GM21526 (cell line): Measurements from ENCODE around the gene KCNH8.

Source experiments
- ATAC-seq: cut with Tn5 transposase; IDR thresholded peaks from one replicate; pipeline ENCODE4 v1.9.1; 2021; ENCODE audit warnings: moderate library complexity; ENCODE audit not compliant: unreplicated experiment, low FRiP score

Gene KCNH8

DNA sequence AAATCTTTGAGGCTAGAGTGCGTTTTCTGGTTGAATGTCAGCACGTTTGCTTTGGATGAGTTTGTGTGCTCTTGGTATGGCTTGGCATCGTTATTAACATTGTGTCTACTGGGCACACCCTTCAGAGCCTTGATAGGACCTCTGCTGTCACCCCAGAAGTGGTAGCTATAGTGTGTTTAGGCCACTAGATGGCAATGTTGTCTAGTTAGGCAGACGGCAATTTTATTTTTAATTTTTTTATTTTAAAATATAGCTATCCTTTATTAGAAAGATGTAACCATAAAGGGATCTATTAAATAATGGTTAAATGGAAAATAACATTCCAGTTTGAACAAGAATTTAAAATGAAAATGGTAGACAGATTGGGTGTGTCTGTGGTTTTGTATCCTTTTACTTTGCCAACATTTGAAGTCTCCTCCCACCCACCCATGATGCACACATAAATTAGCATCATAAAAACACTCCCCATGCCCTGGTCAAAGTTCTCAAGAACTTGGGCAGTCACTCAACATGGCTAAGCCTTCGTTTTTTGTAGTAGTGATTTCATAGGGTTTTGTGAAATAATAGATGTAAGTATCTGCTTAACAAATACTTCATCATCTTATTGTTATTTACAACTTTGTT is 200.7 kb downstream of the KCNH8 start:
- peak; percentile 84 for ATAC-seq

GRCh38 chr3:19357947-19358346 is 209.6 kb downstream of the KCNH8 start:
- no peak for ATAC-seq

DNA sequence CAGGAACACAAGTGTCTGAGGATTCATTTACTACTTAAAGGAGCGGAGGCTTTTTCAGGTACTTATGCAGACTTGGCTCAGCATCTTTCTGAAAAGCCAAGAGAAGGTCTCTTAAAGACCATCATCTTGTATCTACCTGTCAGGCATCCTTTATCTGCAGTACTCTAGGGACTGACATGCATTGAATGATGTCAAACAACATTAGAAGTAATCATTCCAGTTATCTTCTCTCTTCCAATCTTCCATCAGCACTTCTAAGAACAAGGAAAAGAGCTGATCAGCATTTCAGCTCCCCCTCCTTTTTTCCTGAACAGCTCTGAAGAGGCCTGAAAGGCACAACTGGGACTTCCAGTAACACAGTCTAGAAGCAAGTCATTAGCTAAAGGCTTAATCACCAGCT is 214.8 kb downstream of the KCNH8 start:
- no peak for ATAC-seq

GRCh38 chr3:19364148-19364547 is 215.8 kb downstream of the KCNH8 start:
- ATAC-seq, result no peak

- ATAC-seq, result no peak
Observed at GRCh38 chr3:19365471-19365870, 217.2 kb downstream of the KCNH8 start.

- peak; percentile 84 for ATAC-seq
Observed at GRCh38 chr3:19384868-19385267, 236.6 kb downstream of the KCNH8 start.

DNA sequence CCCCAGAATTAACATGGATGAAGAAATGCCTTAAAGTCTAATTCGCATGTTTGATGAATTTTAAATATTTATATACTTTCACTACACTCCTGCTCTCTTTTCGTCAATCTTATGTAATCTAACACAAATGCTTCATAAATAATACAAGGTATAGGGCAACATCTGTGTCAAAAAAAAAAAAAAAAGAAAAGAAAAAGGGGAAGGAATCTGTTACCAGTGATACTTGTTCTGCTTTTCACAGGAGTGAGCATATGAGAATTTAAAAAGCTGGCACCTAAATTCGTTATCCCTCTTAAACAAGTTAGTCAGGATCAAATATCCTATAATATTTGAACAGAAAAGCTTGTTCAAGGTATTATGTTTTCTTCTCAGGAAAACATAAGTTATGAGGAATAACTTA is 243.8 kb downstream of the KCNH8 start:
- ATAC-seq, result no peak

GRCh38 chr3:19394946-19395345 is 246.6 kb downstream of the KCNH8 start:
- no peak for ATAC-seq

- ATAC-seq, result no peak
Observed at GRCh38 chr3:19396726-19397125, 248.4 kb downstream of the KCNH8 start.

DNA sequence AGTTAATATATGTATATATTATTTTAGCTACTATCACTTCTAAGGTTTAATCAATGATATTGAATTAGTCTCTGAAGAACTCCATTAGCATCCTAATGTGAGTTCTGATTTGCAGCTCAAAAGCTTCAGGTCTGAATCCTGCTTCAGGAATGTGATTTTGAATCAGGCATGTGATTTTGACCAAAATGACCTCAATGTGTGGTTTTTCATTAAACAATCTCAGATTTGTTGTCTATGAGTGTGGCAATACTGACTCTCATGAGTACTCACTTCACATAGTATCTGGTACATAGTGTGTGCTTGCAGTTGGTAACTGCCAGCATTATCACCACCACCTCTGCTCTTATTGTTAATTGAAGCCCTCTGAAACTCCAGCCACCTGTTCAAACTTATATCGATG is 251.0 kb downstream of the KCNH8 start:
- ATAC-seq, result no peak

GRCh38 chr3:19399836-19400235 is 251.5 kb downstream of the KCNH8 start:
- ATAC-seq, result no peak

GRCh38 chr3:19420159-19420558 is 271.8 kb downstream of the KCNH8 start:
- no peak for ATAC-seq

GRCh38 chr3:19425825-19426224 is 277.5 kb downstream of the KCNH8 start:
- ATAC-seq, result no peak

- ATAC-seq, result no peak
Observed at GRCh38 chr3:19427422-19428149, 279.3 kb downstream of the KCNH8 start.

- ATAC-seq, result no peak
Observed at GRCh38 chr3:19428729-19429128, 280.4 kb downstream of the KCNH8 start.

DNA sequence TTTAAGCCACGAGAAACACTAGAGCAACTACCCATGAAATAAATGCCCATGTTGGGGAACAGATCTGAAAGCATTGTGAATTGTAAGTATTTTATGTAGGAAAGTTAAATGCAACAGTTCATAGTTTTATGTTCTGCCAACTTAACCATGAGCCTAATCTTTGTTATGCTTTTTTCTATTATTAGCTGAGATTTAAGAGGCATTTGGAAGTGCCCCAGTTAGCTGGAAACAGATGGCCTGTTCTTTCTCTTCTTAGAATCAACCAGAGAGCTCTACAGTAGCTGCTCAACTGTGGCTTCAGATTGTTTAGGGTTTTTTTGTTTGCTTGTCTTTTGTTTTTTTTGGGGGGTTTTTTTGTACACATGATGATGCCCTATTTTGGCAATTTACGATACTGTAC is 284.4 kb downstream of the KCNH8 start:
- ATAC-seq, result no peak

GRCh38 chr3:19436746-19437145 is 288.4 kb downstream of the KCNH8 start:
- no peak for ATAC-seq

GRCh38 chr3:19439944-19440343 is 291.6 kb downstream of the KCNH8 start:
- ATAC-seq, result no peak

GRCh38 chr3:19446138-19446537 is 297.8 kb downstream of the KCNH8 start:
- ATAC-seq, result no peak

DNA sequence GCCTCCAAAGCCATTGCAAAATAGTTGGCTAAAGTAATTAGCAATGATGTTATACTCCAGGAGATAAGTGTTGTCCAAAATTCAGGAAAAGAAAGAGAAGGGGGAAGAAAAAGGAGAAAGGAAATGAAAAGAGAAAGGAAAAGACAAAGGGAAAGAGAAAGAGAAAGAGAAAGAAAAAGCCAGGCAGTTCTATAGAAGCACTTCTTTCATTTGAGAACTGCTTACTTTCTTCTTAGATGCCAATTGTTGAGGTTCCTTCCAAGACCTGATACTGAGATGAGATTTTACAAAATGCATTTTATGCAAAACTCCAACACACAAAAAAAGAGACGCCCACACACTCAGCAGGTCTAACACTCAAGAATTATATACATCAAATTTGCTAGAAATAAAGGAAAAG is 298.4 kb downstream of the KCNH8 start:
- no peak for ATAC-seq

DNA sequence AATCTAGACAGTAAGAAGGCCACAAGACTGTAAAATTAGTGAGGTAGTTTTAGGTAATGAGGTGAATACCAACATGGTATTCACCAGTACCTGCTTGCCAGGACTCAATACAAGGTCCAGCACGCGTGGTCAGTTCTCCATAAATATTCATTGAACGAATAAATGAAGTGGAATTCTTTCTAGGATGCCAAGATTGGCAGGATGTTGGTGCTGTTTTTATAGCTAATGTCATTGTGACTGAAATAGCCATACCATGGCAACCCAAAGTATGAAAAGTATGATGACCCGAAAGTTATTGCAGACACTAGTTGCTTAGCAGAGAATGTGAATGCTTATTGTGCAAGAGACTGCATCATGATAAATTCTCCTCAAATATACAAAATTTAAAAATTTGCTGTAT is 307.2 kb downstream of the KCNH8 start:
- no peak for ATAC-seq

DNA sequence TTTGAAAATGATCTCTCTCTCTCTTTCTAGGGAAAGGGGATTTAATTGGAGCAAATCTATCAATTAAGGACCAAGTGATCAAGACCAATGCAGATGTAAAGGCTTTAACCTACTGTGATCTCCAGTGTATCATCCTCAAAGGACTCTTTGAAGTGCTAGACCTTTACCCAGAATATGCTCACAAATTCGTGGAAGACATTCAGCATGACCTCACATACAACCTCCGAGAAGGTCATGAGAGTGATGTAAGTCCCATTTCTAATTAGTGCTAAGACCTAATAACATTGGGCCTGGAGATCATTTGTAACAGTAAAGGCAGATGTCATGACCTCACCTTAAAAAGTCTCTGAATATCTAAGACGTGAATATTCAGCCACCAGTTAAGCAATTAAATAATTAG is 308.4 kb downstream of the KCNH8 start:
- no peak for ATAC-seq
